ENCODE data around the gene EFNA2.

Gene EFNA2

GRCh38 chr19:1293782-1294604, 8.3 kb downstream of the EFNA2 start:
- TF ChIP-seq CTCF (IDR thresholded peaks at IDR 0.05; ENCODE audit: low read depth, low read length, missing control alignments) = no peak
- H3K4me3 ChIP-seq (ENCODE audit: low read depth, low read length) = no peak overlapping the region
- DNase-seq (ENCODE audit: low read depth) = no peak

GRCh38 chr19:1294688-1295087, 9.0 kb downstream of the EFNA2 start:
- no peak for TF ChIP-seq CTCF (IDR thresholded peaks at IDR 0.05; ENCODE audit: low read depth, low read length, missing control alignments)
- H3K4me3 ChIP-seq (ENCODE audit: low read depth, low read length) = no peak overlapping the region
- DNase-seq (ENCODE audit: low read depth) = no peak

- no peak for DNase-seq (ENCODE audit: low read depth)
- H3K4me3 ChIP-seq (ENCODE audit: low read depth, low read length) = no peak overlapping the region
- no peak for TF ChIP-seq CTCF (IDR thresholded peaks at IDR 0.05; ENCODE audit: low read depth, low read length, missing control alignments)
Measured at GRCh38 chr19:1295169-1296012, 9.7 kb downstream of the EFNA2 start.

- no peak for DNase-seq (ENCODE audit: low read depth)
- H3K4me3 ChIP-seq (ENCODE audit: low read depth, low read length) = no peak overlapping the region
- TF ChIP-seq CTCF (IDR thresholded peaks at IDR 0.05; ENCODE audit: low read depth, low read length, missing control alignments) = no peak
Measured at GRCh38 chr19:1296078-1296477, 10.4 kb downstream of the EFNA2 start.

GRCh38 chr19:1296575-1297271, 11.1 kb downstream of the EFNA2 start:
- no peak for DNase-seq (ENCODE audit: low read depth)
- no peak for TF ChIP-seq CTCF (IDR thresholded peaks at IDR 0.05; ENCODE audit: low read depth, low read length, missing control alignments)
- H3K4me3 ChIP-seq (ENCODE audit: low read depth, low read length) = no peak overlapping the region

GRCh38 chr19:1298235-1298634, 12.6 kb downstream of the EFNA2 start:
- no peak for DNase-seq (ENCODE audit: low read depth)
- H3K4me3 ChIP-seq (ENCODE audit: low read depth, low read length) = no peak overlapping the region
- no peak for TF ChIP-seq CTCF (IDR thresholded peaks at IDR 0.05; ENCODE audit: low read depth, low read length, missing control alignments)
